ENCODE data around the gene GPR55.

DNA sequence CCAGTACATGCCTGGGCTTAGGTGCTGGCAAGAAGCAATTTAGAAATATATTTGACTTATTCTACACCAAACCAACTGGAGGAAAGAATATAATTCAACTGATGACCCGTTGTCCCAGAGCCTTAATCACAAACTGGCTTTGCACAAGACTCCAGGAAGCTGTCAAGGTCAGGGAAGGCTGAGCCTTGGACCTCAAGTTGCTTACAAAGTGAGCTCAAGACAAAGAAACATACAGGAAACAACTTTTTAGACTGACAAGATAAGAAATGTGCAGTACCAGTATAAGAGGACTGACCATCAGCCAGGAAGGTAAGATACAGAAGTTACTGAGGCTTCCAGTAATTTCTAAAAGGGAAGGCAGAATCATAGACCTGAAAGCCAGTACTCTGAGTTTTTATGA is 35.0 kb upstream of the GPR55 start:
- TF ChIP-seq MXI1 (IDR thresholded peaks at IDR 0.05; ENCODE audit: borderline replicate concordance, low read depth, low read length) (no peak), RFX5 (IDR thresholded peaks at IDR 0.05; ENCODE audit: low read depth, low read length) (no peak), CTCF (conservative IDR thresholded peaks at IDR 0.05; ENCODE audit: low read depth, low read length) (no peak), POLR2A (IDR thresholded peaks at IDR 0.05; ENCODE audit: low read depth, low read length) (no peak), CHD1 (IDR thresholded peaks at IDR 0.05; ENCODE audit: low read depth, low read length) (no peak), RAD21 (IDR thresholded peaks at IDR 0.05; ENCODE audit: low read length) (no peak), NFE2L2 (IDR thresholded peaks at IDR 0.05; ENCODE audit: low read depth, low read length) (no peak), MAZ (IDR thresholded peaks at IDR 0.05; ENCODE audit: borderline replicate concordance, low read depth, low read length) (no peak)
- TF ChIP-seq, protein P1, sequence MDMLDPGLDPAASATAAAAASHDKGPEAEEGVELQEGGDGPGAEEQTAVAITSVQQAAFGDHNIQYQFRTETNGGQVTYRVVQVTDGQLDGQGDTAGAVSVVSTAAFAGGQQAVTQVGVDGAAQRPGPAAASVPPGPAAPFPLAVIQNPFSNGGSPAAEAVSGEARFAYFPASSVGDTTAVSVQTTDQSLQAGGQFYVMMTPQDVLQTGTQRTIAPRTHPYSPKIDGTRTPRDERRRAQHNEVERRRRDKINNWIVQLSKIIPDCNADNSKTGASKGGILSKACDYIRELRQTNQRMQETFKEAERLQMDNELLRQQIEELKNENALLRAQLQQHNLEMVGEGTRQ (IDR thresholded peaks at IDR 0.05; ENCODE audit: low read depth, low read length): no peak

Measured in IMR-90 (cell line).